Measurements from ENCODE around the gene FBN1. TPM values are rescaled to one million over a fixed set of nuclear protein-coding genes. Genes with fewer than 3 reads are reported as not detected.

Gene FBN1
- total RNA-seq, 1 experiment from 2014 or later = 0.43 TPM

DNA sequence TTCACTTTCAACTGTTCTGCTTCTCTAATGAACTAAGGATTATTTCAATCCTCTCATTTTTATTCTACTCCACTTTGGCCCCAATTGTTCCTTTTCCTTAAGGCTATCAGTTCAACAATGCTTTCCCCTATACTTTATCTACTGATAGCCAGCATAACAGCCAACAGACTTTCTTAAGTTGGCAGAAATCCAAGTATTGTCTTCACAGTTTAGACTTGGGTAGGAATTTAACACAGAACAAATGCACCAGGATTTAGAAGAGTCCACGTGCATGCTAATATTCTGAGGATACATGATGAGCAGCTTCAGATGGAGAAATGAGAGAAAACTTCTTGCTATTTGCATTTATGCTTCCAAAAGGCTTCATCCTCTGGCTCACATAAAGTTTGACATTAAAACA, 54.8 kb downstream of the FBN1 start:
- no peak overlapping the region for H3K4me3 ChIP-seq (ENCODE audit: low read depth, low read length)
- H3K27me3 Mint-ChIP-seq (ENCODE audit: insufficient read depth, unreplicated experiment) = peaks cover 6% of the 10 kb centered on the region
- DNase-seq = no peak
- H3K36me3 ChIP-seq (ENCODE audit: control insufficient read depth, insufficient read depth, low read length) = no peaks in the 10 kb centered on the region
- TF ChIP-seq, protein P1, sequence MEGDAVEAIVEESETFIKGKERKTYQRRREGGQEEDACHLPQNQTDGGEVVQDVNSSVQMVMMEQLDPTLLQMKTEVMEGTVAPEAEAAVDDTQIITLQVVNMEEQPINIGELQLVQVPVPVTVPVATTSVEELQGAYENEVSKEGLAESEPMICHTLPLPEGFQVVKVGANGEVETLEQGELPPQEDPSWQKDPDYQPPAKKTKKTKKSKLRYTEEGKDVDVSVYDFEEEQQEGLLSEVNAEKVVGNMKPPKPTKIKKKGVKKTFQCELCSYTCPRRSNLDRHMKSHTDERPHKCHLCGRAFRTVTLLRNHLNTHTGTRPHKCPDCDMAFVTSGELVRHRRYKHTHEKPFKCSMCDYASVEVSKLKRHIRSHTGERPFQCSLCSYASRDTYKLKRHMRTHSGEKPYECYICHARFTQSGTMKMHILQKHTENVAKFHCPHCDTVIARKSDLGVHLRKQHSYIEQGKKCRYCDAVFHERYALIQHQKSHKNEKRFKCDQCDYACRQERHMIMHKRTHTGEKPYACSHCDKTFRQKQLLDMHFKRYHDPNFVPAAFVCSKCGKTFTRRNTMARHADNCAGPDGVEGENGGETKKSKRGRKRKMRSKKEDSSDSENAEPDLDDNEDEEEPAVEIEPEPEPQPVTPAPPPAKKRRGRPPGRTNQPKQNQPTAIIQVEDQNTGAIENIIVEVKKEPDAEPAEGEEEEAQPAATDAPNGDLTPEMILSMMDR (IDR thresholded peaks at IDR 0.05; ENCODE audit: insufficient read depth in 1 of 2, low read depth in 1 of 2, low read length in 1 of 2, severe bottlenecking in 1 of 2, unreplicated experiment in 1 of 2) = no peak
- POLR2A ChIA-PET = no interaction called here
- no peaks in the 10 kb centered on the region for H3K27me3 ChIP-seq (replicated peaks; ENCODE audit: control insufficient read depth, insufficient read depth, low read length)
- CTCF ChIA-PET = no interaction called here
- H3K4me1 Mint-ChIP-seq (ENCODE audit: low read depth, unreplicated experiment) = no peaks in the 10 kb centered on the region
- intact Hi-C loops (cut with micrococcal nuclease; ENCODE audit: unreplicated experiment) = no loop called here
- H3K36me3 Mint-ChIP-seq (ENCODE audit: insufficient read depth, unreplicated experiment) = no peaks in the 10 kb centered on the region
- H3K9me3 Mint-ChIP-seq (ENCODE audit: unreplicated experiment) = no peaks in the 10 kb centered on the region
- no peaks in the 10 kb centered on the region for H3K4me1 ChIP-seq
- H3K4me3 Mint-ChIP-seq (ENCODE audit: unreplicated experiment) = no peak overlapping the region
- no peak overlapping the region for H3K27ac Mint-ChIP-seq (ENCODE audit: unreplicated experiment)
- no peaks in the 10 kb centered on the region for H3K9me3 ChIP-seq
- no TSS peak for BruUV-seq (replicated peaks)

DNA sequence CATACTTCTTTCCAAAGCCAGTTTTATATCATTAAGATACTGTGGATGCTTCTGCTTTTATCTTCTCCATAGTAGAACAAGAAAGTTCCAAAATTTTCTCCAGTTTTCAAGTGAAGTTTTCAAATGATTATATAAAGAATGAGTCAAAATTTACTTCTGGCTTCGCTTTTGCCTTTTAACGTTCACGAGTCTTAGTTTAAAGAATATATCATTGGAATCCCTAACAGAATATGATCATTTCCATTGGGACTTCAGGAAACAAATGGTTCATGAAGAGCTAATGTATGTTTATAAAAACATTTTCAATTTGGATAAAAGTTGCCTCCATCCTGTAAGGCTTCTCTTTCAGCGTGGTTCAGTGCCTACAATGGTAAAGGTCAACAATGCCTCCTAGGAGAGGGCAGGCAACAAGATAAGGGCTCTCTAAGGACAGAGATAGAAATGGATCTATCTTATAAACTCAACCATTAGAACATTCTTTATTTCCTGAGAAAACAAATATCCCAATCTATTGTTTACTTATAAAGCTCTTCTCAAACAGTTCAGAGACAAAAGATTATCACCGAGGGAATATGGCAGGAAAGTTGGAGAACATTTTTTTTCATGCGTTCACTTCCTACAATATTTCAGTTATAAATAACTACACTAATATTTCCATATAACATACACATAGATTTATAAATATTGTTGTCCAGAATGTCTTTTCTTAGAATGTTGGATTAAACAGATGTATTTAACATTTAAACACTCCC, 60.5 kb downstream of the FBN1 start:
- BruUV-seq (replicated peaks) = no TSS peak
- Histone ChIP-seq H3K9me3 (no peaks in the 10 kb centered on the region), H3K27me3 (replicated peaks; ENCODE audit: control insufficient read depth, insufficient read depth, low read length) (no peaks in the 10 kb centered on the region), H3K4me1 (no peaks in the 10 kb centered on the region), H3K36me3 (ENCODE audit: control insufficient read depth, insufficient read depth, low read length) (no peaks in the 10 kb centered on the region), H3K4me3 (ENCODE audit: low read depth, low read length) (no peak overlapping the region)
- Mint-ChIP-seq H3K4me1 (ENCODE audit: low read depth, unreplicated experiment) (no peaks in the 10 kb centered on the region), H3K27ac (ENCODE audit: unreplicated experiment) (no peak overlapping the region), H3K4me3 (ENCODE audit: unreplicated experiment) (no peak overlapping the region), H3K27me3 (ENCODE audit: insufficient read depth, unreplicated experiment) (peaks cover 9% of the 10 kb centered on the region), H3K36me3 (ENCODE audit: insufficient read depth, unreplicated experiment) (no peaks in the 10 kb centered on the region), H3K9me3 (ENCODE audit: unreplicated experiment) (no peaks in the 10 kb centered on the region)
- intact Hi-C loops (cut with micrococcal nuclease; ENCODE audit: unreplicated experiment) = no loop called here
- CTCF ChIA-PET = no interaction called here
- DNase-seq = no peak
- POLR2A ChIA-PET = no interaction called here
- TF ChIP-seq, protein P1 (IDR thresholded peaks at IDR 0.05; ENCODE audit: insufficient read depth in 1 of 2, low read depth in 1 of 2, low read length in 1 of 2, severe bottlenecking in 1 of 2, unreplicated experiment in 1 of 2) = no peak

DNA sequence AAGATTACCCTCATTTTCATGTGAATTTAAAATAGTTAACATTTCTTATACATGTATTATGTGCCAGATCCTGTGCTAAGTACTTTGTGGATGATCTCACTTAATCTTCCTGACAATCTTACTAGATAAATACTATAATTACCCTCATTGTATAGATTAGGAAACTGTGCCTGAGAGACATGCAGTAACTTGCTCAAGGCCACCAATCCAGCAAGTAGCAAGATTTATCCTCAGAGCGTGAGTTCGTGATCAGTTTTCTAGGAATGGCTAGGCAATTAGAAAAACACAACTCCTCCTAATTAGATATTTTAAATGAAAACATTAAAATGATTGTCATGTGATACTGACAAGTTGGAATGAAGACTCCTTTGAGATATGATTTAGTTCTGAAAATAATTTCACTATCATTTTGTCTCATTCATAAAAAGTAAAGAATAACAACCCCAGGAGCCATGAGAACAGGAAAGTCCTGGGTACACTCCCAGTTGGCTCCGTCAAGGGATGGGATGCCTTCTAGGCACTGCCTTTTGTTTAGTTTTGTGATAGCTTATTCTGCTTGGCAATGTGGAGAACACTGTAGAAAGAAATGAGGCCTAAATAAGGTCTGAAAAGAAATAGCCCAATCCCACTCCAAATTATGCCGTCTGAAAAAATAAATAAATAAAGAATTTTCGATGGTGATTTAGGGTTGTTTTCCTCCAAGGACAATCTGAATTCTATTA, 61.3 kb downstream of the FBN1 start:
- H3K27me3 Mint-ChIP-seq (ENCODE audit: insufficient read depth, unreplicated experiment) = peaks cover 9% of the 10 kb centered on the region
- Histone ChIP-seq H3K4me1 (no peaks in the 10 kb centered on the region), H3K27me3 (replicated peaks; ENCODE audit: control insufficient read depth, insufficient read depth, low read length) (no peaks in the 10 kb centered on the region), H3K4me3 (ENCODE audit: low read depth, low read length) (no peak overlapping the region), H3K9me3 (no peaks in the 10 kb centered on the region), H3K36me3 (ENCODE audit: control insufficient read depth, insufficient read depth, low read length) (no peaks in the 10 kb centered on the region)
- H3K9me3 Mint-ChIP-seq (ENCODE audit: unreplicated experiment) = no peaks in the 10 kb centered on the region
- ChIA-PET CTCF (no interaction called here), POLR2A (no interaction called here)
- H3K4me1 Mint-ChIP-seq (ENCODE audit: low read depth, unreplicated experiment) = no peaks in the 10 kb centered on the region
- H3K27ac Mint-ChIP-seq (ENCODE audit: unreplicated experiment) = no peak overlapping the region
- DNase-seq = no peak
- BruUV-seq (replicated peaks) = no TSS peak
- intact Hi-C loops (cut with micrococcal nuclease; ENCODE audit: unreplicated experiment) = no loop called here
- TF ChIP-seq, protein P1 (IDR thresholded peaks at IDR 0.05; ENCODE audit: insufficient read depth in 1 of 2, low read depth in 1 of 2, low read length in 1 of 2, severe bottlenecking in 1 of 2, unreplicated experiment in 1 of 2) = no peak
- no peaks in the 10 kb centered on the region for H3K36me3 Mint-ChIP-seq (ENCODE audit: insufficient read depth, unreplicated experiment)
- no peak overlapping the region for H3K4me3 Mint-ChIP-seq (ENCODE audit: unreplicated experiment)
